Measurements from ENCODE around the gene EP400.

EP400 gene, protein sequence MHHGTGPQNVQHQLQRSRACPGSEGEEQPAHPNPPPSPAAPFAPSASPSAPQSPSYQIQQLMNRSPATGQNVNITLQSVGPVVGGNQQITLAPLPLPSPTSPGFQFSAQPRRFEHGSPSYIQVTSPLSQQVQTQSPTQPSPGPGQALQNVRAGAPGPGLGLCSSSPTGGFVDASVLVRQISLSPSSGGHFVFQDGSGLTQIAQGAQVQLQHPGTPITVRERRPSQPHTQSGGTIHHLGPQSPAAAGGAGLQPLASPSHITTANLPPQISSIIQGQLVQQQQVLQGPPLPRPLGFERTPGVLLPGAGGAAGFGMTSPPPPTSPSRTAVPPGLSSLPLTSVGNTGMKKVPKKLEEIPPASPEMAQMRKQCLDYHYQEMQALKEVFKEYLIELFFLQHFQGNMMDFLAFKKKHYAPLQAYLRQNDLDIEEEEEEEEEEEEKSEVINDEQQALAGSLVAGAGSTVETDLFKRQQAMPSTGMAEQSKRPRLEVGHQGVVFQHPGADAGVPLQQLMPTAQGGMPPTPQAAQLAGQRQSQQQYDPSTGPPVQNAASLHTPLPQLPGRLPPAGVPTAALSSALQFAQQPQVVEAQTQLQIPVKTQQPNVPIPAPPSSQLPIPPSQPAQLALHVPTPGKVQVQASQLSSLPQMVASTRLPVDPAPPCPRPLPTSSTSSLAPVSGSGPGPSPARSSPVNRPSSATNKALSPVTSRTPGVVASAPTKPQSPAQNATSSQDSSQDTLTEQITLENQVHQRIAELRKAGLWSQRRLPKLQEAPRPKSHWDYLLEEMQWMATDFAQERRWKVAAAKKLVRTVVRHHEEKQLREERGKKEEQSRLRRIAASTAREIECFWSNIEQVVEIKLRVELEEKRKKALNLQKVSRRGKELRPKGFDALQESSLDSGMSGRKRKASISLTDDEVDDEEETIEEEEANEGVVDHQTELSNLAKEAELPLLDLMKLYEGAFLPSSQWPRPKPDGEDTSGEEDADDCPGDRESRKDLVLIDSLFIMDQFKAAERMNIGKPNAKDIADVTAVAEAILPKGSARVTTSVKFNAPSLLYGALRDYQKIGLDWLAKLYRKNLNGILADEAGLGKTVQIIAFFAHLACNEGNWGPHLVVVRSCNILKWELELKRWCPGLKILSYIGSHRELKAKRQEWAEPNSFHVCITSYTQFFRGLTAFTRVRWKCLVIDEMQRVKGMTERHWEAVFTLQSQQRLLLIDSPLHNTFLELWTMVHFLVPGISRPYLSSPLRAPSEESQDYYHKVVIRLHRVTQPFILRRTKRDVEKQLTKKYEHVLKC (N-terminal part only)

DNA sequence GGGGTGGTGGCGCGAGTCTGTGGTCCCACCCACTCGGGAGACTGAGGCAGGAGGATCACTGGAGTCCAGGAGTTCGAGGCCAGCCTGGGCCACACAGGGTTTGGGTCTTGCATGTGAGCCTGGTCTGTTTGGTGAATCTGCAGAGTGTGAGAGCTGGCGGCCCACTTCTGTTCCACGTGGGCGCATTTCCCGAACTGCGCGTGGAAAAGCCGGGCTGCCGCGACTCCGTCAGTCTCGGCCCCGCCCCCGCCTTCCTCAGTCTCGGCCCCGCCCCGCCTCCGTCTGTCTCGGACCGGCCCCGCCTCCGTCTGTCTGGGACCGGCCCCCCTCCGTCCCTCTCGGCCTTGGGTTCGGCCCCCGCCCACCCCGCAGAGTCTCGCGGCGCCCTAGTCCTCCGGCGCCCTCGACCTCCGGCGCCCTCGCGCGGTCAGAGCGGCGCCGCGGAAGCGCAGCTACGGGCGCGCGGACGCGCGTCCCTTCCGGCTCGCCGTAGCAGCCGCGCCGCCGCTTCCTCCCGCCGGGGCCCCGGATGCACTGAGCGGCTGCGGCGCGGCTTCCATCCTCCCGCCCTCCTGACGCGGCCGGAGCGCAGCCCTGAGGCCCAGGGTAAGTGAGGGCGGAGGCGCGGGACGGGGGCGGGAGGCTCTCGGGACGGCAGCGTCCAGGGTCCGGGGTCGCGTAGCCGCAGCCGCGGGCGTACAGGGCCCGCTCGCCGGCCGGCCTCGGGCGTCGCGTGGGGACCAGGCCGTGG lies at the start of gene EP400:
Gene EP400 (plus strand): TSS at position 512 of the 751 bp plus-strand sequence. CDS start 10,678 bp downstream, outside the sequence.
- DNase-seq = peak; percentile 87 to 91

DNA sequence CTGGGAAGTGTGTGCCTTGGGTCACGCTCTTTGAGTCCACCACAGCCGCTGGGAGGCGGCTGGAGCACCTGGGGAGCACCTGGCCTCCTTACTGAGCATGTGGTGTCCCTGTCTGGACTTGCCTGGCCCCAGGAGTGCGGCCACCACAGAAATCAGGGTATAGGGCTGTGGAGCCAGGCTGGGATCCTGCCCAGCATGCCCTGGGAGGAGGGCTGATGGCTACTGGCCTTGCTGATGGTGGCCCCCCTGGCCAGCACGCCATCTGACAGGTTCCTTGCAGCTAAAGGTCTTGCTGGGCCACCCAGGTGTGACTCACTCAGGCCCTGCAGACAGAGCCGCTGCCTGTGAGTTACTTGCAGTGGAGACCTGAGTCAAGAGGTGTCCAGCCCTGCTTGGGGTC lies 49.3 kb upstream of the EP400 start:
- no peak for DNase-seq

DNA sequence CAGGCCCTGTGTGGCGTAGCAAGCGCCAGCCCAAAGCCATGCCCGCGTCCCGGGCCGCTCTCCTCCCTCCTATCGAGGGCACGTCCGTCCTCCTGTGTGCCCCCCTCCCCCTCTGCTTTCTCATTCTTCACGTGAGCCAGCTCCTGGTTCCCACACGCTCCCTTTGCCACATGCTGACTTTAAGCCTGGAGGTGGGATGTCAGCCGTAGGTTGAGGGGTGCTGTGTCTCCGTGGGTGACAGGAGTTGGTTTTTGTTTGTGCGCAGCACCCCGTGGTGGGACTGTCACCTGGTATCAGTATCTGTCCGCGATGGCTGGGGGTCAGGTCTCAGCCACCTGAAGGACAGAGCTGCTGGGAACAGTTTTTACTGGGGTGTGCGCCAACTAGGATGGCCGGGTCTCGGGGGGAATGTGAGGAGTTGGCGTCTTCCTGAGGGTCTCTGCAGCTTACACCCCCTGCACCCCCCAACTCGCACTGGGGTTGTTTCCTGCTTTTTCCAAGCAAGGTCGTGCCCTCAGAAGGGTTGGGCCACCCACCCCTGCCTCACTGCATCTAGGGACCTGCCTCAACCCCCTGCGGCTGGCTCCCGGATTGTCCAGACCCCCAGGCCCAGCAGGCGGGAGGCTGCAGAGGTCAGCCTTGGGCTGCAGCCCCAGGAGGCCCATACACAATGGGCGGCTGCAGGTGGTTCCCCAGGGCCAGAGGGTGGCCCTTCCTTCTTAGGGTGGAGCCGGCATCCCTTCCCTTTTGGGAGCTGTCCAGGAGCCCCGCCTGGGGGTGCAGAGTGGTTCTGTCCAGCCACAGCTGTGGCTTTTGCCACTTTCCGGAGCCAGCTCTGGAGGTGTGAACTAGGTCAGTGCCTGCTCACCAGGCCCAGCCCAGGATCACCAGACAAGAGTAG lies 48.1 kb upstream of the EP400 start:
- DNase-seq = no peak

DNA sequence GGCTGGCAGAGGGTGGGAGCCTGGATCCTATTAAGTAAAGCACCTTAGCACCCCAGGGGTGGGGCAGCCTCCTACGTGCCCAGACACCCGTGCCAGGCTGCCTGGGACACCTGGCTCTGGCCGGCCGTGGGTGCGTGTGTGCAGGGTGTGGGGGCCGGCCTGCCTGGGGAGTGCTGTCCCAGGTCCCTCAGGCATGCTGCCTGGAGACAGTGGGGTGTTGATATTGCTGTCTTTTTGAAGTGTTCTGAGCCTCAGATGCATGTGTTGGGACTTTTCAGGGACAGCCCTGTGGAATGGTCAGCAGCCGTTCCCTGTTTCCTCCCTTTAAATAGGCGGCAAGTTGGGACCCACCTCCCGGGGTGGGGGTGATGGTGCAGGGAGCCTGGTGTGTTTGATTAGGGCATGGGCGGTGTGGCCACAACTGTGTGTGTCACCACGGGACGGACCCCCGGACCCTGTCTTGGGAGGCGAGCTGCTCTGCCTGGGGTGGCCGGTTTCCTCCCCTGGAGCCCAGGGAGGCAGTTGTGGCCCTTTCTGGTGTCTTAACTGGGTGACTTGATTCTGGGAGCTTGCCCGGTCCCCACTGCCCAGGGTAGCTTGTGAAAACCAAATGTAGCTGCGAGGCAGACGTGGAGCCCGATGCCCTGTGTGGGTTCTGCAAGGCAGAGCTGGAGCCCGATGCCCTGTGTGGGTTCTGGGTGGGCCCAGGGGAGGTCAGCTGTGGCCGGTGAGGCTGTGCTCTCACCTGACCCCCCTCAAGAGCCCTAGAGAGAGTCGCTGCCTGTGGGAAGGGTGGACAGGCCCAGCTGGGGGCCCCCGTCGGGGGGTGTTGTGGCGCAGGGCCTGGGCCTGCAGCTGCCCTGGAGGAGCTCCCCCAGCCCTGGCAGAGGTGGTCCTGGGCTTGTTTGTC lies 47.2 kb upstream of the EP400 start:
- DNase-seq = no peak

DNA sequence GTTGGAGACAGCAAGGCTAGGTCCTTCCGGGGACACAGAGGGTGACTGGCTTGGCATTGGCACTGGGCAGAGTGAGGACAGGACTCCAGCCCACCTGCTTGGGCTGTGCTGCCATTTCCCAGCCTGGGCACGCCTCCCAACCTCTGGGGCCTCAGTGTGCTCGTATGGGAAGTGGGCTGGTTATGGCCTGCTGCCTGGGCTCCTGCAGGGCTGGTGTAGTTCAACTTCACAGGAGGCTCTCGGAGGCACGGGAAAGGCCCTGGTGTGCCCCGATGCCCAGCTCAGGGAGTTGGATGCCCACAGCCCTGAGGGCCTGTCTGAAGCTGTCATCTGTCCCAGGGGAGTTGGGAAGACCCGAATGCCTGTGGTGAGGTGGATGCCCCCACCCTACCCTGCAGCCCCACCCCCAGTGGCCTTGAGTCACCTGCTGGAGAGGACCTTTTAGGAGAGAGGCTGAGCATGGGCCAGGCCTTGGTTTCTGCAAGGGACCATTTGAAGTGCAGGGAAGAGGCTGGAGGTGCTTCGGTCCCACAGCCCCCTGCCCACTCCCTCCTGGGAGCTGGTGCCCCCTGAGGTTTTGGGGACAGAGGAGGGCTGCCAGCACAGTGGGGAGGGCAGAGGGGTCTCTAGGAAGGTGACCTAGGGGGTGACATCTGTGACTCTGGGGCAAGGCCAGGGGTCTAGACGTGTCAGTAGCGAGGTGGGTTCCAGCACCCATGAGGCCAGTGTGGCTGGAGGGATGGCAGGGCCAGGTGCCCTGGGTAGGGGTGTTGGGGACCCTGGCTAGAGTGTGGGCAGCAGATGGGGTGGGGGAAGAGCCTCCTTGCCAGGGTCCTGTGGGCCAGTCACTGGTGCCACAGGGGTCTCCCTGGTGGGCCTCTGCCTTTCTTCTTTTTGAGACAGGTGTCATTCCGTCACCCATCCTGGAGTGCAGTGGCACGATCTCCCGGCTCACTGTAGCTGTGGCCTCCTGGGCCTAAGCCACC lies 46.2 kb upstream of the EP400 start:
- DNase-seq = no peak

DNA sequence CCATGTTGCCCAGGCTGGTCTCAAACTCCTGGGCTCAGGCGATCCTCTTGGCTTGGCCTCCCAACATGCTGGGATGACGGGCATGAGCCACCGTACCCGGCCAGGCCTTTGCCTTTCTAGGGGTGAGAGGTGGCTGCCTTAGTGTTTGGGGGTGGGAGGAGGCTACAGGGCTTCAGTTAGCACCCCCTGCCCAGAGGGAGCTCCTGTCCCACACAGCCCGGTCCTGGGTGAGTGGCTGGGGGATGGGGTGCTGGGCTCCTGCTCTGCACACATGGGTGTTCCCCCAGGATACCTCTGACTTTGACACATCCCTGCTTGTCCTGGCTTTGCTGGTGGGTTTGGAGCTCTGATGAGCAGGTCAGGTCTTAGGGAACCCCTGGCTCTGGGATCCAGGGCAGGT lies 45.4 kb upstream of the EP400 start:
- no peak for DNase-seq

DNA sequence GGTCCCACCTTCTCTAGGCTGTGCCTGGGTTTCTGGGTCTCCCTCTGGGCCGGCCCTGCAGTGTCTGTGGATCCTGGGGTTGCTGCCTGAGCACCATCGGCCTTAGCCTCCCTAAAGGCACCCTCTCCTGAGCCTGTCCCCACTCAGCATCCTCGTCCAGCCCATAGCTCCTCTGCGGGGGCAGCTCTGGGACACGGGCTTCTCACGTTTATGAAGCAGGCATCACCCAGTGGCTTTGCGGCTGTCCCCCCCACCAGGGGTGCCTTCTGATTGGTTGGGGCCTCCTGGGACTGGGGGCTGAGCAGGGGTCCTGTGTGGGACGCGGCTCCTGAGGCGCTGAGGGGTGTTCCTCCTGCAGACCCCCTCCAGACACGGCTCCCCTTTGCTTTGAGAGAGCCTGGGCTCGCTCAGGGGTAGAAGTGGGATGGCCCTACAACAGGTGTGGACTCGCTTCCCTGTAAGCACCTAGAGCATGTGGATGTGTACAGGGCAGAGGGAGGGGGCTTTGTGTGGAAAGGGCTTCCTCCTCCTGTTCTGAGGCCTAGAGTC lies 44.6 kb upstream of the EP400 start:
- DNase-seq = no peak

DNA sequence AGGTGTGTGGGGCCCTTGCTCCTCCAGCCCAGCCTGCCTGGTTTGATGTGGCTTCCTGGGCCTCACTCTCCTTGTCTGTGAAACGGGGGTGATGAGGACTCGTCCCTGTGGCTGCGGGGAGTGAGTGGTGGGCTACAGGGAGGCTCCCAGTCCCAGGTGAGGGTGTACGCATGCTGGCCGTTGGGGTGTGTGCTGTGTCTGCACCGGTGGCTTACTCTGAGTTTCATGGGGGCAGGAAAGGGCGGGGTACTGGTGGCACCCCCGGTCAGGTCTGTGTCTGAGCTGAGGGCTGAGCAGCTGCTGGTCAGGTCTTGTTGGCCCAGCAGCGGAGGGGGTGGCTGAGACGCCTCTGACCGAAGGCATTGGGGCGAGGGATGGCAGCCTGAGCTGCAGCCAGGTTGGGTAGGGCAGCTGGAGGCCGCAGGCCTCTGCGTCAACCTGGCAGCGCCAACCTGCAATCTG lies 44.1 kb upstream of the EP400 start:
- no peak for DNase-seq

DNA sequence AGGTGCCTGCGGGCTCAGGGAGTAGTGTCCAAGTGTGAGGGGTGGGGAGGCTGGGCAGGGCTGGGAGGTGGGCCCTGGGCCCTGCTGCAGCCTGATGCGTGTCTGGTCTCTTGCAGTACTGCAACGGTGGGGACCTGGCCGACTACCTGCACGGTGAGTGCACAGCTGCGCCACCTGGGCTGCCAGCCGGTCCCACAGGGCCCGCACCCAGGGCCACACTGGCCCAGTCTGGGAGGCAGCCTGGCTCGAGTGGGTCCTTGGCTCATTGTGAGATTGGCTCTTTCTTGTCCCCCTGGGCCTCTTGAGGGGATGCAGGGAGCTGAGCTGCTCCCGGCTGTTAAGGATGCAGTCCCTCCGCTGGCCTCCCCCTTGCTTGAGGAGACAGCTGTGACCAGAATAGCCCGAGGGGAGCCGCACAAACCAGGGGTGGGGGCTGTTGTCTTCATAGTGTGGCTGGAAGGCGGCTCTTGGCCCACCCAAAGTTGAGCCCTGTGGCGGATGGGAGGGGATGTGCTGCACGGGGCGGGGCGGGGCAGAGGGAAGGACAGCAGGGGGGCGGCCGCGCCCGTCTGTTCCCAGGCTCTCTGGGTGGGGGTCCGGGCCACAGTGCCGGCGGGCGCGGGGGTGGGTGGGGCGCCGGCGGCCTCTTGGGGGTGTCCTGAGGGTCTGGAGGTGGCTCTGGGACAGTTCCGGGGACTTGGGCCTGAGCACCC lies 42.2 kb upstream of the EP400 start:
- no peak for DNase-seq

DNA sequence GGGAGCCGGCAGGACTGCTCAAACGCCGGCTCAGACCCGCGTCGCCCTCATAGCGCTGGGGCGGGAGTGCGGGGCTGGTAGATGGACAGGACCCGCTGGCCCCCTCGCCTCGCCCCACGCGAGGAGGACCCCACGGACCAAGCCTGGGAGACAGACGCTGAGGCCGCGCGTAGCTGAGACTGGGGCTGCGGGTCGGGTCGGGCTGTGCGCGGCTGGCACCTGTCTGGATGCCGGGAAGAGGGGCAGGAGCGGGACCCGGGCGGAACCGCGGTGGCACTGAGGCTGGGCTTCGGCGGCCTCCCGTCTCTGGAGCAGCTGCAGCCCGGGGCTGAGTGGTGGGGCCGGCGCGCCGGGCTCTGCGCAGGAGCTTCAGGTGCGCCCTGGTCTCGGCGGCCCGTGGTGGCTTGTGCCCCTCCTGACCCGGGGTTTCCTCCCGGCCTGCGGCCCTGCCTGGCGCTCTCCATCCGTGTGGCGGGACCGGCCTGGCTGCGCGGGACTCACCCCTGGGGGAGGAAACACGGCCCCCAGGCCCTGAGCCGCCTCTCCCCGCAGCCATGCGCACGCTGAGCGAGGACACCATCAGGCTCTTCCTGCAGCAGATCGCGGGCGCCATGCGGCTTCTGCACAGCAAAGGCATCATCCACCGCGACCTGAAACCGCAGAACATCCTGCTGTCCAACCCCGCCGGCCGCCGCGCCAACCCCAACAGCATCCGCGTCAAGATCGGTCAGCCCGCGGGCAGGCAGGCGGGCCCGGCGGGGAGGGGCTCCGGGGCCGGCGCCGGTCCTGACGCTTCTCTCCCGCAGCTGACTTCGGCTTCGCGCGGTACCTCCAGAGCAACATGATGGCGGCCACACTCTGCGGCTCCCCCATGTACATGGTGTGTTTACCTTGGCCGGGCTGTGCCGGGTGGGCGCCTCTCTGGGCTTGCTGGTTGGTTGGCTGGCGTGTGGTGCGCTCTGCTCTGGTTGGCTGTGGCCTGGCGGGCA lies 41.4 kb upstream of the EP400 start:
- no peak for DNase-seq

DNA sequence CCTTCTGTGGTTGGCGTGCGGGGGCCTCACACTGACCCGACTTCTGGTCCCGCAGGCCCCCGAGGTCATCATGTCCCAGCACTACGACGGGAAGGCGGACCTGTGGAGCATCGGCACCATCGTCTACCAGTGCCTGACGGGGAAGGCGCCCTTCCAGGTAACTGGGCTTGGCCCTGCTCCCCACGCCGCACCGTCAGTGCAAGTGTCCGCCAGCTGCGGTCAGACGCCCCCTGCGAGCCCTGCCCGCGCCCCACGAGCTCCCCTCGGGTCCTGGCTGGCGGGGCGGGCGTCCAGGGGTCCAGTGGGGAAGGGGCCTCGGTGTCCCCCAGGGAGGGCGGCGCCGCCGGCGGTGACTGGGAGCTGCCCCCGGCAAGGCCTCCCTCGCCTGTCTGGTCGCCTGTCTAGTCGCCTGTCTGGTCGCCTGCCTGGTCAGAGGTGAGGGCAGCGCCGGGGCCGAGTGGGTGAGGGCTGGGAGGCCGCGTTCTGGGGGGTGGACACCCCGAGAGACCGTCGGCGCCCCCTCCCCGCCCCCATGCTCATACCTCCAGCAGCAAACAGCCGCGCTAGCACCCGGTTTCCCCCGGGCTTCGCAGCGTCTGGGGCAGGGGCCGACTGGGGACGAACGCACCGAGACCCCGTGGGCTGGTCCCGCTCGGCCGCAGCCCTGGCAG lies 40.5 kb upstream of the EP400 start:
- no peak for DNase-seq

DNA sequence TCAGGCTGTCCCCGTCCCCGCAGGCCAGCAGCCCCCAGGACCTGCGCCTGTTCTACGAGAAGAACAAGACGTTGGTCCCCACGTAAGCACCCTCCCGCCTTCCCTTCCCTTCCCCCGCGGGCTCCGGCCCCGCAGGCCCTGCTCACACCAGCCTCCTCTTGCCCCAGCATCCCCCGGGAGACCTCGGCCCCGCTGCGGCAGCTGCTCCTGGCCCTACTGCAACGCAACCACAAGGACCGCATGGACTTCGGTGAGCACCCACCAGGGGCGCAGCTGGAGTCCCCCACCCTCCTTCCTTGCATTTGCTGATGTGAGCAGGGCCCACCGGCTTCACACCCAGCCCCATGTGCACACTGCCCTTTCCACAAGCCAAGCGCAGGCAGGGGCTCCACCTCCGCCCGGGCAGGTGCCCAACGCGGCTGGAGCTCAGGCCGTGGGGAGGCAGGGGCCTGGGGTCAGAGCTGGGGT lies 40.0 kb upstream of the EP400 start:
- no peak for DNase-seq

DNA sequence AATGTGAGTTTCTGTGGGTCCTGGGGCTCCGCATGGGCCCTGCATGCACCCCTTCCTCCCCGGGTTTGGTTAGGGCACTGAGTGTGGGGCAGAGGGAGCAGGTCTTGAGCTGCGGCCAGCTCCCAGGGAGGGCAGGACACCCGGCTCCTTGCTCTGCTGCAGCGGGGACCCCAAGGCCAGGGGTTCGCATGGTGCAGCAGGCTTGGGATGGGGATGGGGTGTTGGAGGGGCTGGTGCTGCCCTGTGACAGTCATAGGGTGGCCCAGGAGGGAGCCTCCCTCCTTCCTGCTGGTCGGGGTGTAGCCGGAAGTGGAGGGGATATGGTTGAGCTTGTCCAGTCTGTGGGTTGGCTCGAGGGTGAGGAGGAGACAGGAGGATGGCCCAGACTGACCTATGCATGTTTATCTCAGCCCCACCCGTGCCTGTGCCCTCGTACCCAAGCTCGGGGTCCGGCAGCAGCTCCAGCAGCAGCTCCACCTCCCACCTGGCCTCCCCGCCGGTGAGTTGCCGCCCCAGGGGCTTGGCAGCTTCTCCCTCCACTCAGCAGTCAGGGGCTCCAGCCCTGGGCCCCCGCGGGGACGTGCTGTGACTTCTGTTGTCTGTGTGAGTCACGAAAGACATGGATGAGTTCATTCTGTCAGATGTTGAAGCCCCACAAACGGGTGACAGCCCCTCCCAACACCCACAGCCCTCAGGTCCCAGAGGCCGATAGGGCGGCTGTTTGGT lies 39.3 kb upstream of the EP400 start:
- no peak for DNase-seq

DNA sequence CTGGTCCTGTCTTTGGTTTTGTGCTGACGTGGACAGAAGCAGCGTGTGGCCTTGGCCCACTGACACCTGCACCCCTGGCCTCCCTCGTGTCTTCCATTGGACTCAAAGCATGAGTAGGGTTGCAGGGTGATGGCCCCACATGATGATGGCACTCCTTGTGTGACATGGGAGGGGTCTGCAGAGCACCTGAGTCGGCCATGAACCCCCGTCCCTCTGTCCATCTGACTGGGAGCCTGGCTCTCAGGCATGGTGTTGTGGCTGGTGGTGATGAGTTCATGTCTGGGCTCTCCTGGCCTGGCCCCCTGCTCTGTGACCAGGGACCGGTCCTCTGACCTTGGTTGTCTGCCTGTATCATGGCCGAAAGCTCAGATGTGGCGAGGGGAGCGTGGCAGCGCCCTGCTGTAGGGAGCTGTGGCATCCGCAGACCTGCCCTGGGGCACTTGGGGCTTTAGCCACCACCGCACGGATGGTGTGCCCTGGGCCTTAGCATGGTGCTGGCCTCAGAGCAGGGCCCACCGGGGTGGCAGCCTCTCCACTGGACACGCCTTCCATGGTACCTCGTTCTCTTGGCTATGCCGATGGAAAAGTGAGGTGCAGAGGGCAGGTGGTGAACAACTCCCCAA lies 38.6 kb upstream of the EP400 start:
- no peak for DNase-seq
